Brain pericyte (primary cell): ENCODE measurements around the gene SCAF1.

Experiments
- DNase-seq: peaks from one replicate; pipeline ENCODE4 v3.0.0-alpha.2; 2012; ENCODE audit warnings: low read depth, low spot score

The SCAF1 gene

GRCh38 chr19:49684983-49685553 is 43.1 kb downstream of the SCAF1 start:
- no peak for DNase-seq

GRCh38 chr19:49685845-49686332 is 43.9 kb downstream of the SCAF1 start:
- DNase-seq: no peak

DNA sequence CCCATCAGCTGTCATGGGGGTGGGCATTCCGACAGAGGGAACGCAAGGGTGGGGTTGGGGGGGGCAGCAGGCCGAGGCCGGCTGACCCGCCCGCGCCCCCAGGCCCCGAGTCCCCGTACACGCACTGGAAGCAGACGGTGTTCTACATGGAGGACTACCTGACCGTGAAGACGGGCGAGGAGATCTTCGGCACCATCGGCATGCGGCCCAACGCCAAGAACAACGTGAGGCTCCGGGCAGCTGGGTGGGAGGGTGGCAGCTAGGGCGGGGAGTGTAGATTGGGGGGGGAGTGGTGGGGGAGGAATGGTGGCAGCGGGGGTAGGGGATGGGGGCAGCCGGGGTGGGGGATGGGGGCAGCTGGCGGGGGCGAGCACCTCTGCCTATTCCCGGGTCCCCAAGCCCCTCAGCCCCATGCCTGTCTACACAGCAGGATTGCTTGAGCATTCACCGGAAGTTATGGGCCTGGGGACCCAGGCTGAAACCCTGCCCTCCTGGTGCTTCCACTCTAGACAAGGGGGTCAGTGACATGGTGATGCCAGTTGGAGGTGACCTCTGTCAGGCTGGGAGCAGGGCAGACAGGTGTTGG is 44.6 kb downstream of the SCAF1 start:
- no peak for DNase-seq

GRCh38 chr19:49687150-49687549 is 45.1 kb downstream of the SCAF1 start:
- DNase-seq: no peak

- DNase-seq: no peak
Observed at GRCh38 chr19:49687566-49688316, 45.7 kb downstream of the SCAF1 start.

- no peak for DNase-seq
Observed at GRCh38 chr19:49688531-49689132, 46.6 kb downstream of the SCAF1 start.

DNA sequence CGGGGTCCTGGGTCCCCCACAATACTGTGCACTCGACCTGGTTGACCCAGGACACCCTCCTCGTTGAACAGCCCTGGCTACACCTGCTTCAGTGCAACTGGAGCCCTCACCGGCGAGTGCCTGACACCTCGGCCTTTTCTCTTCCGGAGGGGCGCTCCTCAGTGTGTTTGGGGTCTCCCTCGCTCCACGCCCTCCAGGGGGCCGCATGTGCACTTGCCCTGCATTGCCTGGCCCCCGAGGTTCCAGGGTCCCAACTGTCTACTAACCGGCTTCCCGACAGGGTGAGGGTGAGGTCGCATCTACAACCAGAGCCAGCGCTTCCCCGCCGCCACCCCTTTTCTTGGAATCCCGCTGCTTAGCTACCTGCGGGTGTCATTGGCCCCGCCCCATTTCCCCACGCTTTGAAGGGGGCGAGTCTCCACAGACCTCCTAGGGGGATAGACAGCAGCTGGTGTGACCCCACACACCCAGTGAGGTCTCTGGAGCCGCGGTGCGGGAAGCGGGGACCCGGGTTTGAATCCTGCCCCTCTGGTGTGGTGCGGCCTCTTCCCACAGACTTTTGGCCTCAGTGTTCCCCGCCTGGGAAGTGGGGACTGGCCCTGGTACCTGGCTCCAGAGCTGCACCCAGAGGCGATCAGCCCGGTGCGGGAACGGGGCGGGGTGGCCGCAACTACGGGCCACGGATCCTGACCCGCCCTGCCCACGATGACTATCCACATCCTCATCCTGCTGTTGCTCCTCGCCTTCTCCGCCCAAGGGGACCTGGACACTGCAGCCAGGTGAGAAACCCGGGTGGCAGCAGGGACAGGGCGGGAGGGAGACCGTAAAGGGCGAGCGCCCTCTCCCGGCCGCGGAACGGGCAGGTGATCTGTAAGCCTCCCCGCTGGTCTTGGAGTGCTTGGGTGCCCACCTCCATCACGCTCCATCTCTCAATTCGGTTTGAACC is 47.4 kb downstream of the SCAF1 start, which contains the start of gene ADM5:
Gene ADM5 (plus strand): TSS at position 462 of the 946 bp plus-strand sequence. CDS start 244 bp downstream, at position 706.
- no peak for DNase-seq

GRCh38 chr19:49690079-49690655 is 48.2 kb downstream of the SCAF1 start:
- DNase-seq: no peak

- no peak for DNase-seq
Observed at GRCh38 chr19:49690656-49691242, 48.7 kb downstream of the SCAF1 start, which contains the start of gene CPT1C. Gene CPT1C, plus strand, starts transcription at chr19:49691116. Its CDS starts 1,137 bp downstream, at chr19:49692253.

- DNase-seq: no peak
Observed at GRCh38 chr19:49691243-49692146, 49.5 kb downstream of the SCAF1 start.

GRCh38 chr19:49692147-49692506 is 50.1 kb downstream of the SCAF1 start:
- DNase-seq: no peak

DNA sequence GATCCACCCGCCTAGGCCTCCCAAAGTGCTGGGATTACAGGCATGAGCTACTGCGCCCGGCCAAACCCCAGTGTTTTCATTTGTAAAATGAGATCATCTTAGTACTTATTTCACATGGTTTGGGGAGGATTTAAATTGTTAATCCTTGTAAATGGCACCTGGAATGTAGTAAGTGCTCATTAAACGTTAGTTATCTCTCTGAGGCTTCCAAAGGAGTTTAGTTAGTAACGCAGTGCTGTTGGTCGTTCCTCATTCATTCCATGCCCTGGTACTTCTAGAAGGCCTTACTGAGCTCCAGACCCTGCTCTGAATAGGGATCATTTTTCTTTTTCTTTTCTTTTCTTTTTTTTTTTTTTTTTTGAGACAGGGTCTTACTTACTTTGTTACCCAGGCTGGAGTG is 54.1 kb downstream of the SCAF1 start:
- DNase-seq: no peak

GRCh38 chr19:49696865-49697264 is 54.9 kb downstream of the SCAF1 start:
- no peak for DNase-seq

DNA sequence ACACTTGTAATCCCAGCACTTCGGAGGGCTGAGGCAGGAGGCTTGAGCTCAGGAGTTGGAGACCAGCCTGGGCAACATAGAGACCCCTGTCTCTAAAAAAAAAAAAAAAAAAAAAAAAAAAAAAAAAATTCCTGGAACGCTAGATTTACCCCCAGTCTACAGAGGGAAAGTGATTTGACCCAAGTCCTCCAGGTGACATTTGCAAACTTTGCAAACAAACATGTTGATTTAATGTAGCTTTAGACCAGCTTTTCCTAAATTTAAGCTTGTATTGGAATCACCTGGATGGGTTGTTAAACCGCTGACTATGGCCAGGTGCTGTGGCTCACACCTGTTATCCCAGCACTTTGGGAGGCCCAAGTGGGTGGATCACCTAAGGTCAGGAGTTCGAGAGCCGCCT is 57.4 kb downstream of the SCAF1 start:
- no peak for DNase-seq

GRCh38 chr19:49700563-49700962 is 58.6 kb downstream of the SCAF1 start:
- no peak for DNase-seq

DNA sequence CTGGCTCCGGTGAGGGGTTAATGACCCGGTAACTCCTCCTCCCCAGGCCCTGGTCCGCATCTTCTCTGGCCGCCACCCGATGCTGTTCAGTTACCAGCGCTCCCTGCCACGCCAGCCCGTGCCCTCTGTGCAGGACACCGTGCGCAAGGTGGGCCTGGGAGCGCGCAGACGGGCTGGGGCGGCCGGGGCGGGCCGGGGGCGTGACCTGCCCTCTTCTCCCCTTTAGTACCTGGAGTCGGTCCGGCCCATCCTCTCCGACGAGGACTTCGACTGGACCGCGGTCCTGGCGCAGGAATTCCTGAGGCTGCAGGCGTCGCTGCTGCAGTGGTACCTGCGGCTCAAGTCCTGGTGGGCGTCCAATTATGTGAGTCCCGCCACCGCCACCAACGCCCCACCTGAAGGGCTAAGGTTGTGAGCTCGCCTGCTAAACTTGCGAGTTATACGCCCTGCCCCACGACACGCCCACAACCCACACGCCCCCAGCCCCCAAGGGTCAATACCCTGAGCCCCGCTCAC is 59.3 kb downstream of the SCAF1 start:
- no peak for DNase-seq

DNA sequence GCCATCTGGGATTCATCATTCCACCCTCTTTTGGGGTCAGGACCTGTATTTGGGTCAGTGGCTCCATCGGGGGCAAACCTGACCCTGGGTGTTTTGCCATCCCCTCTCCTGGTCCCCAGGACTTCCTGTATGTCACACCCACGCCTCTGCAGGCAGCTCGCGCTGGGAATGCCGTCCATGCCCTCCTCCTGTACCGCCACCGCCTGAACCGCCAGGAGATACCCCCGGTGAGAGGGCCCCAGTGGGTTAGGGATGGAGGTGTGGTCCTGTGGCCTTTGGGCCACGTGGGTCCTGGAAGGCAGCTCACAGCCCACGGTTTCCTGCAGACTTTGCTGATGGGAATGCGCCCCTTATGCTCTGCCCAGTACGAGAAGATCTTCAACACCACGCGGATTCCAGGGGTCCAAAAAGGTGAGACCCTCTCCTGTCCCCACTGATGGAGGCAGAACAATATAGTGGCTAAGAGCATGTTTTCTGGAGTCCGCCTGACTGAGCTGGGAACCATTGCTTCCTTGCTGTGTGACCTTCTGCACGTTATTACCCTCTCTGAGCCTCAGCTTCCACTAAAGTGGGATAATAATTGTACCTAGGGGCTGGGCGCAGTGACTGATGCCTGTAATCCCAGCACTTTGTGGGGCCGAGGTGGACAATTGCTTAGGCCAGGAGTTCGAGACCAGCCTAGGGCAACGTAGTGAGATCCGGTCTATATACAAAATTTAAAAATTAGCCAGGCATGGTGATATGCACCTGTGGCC is 63.1 kb downstream of the SCAF1 start:
- DNase-seq: no peak

GRCh38 chr19:49705919-49706318 is 63.9 kb downstream of the SCAF1 start:
- DNase-seq: no peak
